H1 (cell line): ENCODE measurements around the gene ATP13A2. TPM values are rescaled to one million over a fixed set of nuclear protein-coding genes. Genes with fewer than 3 reads are reported as not detected.

Source experiments
- CTCF ChIA-PET: fragments of 300-600 bp; sonication (Branson Sonifier 250); formaldehyde crosslinking; loops from one replicate; lab custom pipeline; 2021; ENCODE audit not compliant: partially characterized antibody; lab: Charles Lee
- POLR2A ChIA-PET: fragments of 300-600 bp; sonication (Branson Sonifier 250); formaldehyde crosslinking; loops from one replicate; lab custom pipeline; 2021; ENCODE audit warnings: inconsistent platforms; ENCODE audit not compliant: partially characterized antibody; lab: Charles Lee
- DNase-seq, 2 experiments: peaks; one replicate each; pipeline versions ENCODE4 v3.0.0 to v3.0.0-alpha.2; 2010 to 2022; ENCODE audit warnings: low spot score in 2 of 2, low read depth in 1 of 2, mixed read lengths in 1 of 2
- FAIRE-seq: peaks from 2 replicates; lab custom pipeline; 2011; peaks lifted over from hg19 to GRCh38; lab: Jason Lieb, UNC
- H2AFZ ChIP-seq: 2 replicates; pipeline ENCODE4 v1.8.1; 2012; ENCODE audit warnings: low read length, inconsistent platforms
- H2AK5ac ChIP-seq: 2 replicates; pipeline ENCODE4 v1.6.1; 2013; ENCODE audit warnings: low read depth, low read length
- H2BK120ac ChIP-seq: replicated peaks from 2 replicates; pipeline ENCODE3; 2013; ENCODE audit warnings: low read depth, low read length, inconsistent platforms
- H2BK12ac ChIP-seq: 2 replicates; pipeline ENCODE4 v1.6.1; 2013; ENCODE audit warnings: low read depth, low read length
- H2BK15ac ChIP-seq: 2 replicates; pipeline ENCODE4 v1.6.1; 2013; ENCODE audit warnings: low read length
- H2BK20ac ChIP-seq: 2 replicates; pipeline ENCODE4 v1.6.1; 2013; ENCODE audit warnings: low read length
- H2BK5ac ChIP-seq: 2 replicates; pipeline ENCODE4 v1.6.1; 2013; ENCODE audit warnings: low read depth, low read length
- H3K14ac ChIP-seq: 2 replicates; pipeline ENCODE4 v1.6.1; 2013; ENCODE audit warnings: inconsistent platforms; ENCODE audit not compliant: insufficient read length
- H3K18ac ChIP-seq: 2 replicates; pipeline ENCODE4 v1.6.1; 2013; ENCODE audit warnings: low read length; ENCODE audit errors: extremely low read depth
- H3K23ac ChIP-seq: 2 replicates; pipeline ENCODE4 v1.6.1; 2013; ENCODE audit warnings: inconsistent platforms; ENCODE audit not compliant: insufficient read length
- H3K23me2 ChIP-seq: 2 replicates; pipeline ENCODE4 v1.6.1; 2013; ENCODE audit warnings: low read depth, low read length
- H3K27ac ChIP-seq: 2 replicates; pipeline ENCODE4 v1.6.1; 2011; ENCODE audit warnings: low read depth, low read length, inconsistent platforms
- H3K27me3 ChIP-seq, 4 experiments: replicated peaks in 1 of 4; 1 replicate in 1 of 4; 2 replicates in 3 of 4; pipeline versions ENCODE4 v1.6.1 to v1.8.1; 2011 to 2013; ENCODE audit warnings: low read length in 3 of 4, mild to moderate bottlenecking in 3 of 4, inconsistent platforms in 2 of 4, mixed read lengths in 2 of 4, moderate library complexity in 1 of 4; ENCODE audit not compliant: control insufficient read depth in 3 of 4, insufficient read depth in 3 of 4; ENCODE audit errors: extremely low read depth in 1 of 4
- H3K36me3 ChIP-seq, 4 experiments: 2 replicates each; pipeline versions ENCODE4 v1.6.1 to v1.8.1; 2011 to 2013; ENCODE audit warnings: mild to moderate bottlenecking in 4 of 4, low read length in 3 of 4, moderate library complexity in 2 of 4, control low read depth in 1 of 4, inconsistent platforms in 1 of 4; ENCODE audit not compliant: insufficient read depth in 4 of 4, control insufficient read depth in 2 of 4
- H3K4ac ChIP-seq: replicated peaks from 2 replicates; pipeline ENCODE3; 2013; ENCODE audit warnings: low read length, low read depth, mixed read lengths, inconsistent platforms; ENCODE audit not compliant: insufficient read length
- H3K4me1 ChIP-seq, 4 experiments: replicated peaks in 1 of 4; 1 replicate in 1 of 4; 2 replicates in 3 of 4; pipeline versions ENCODE4 v1.6.1 to v1.8.1; 2011 to 2013; ENCODE audit warnings: low read length in 3 of 4, inconsistent platforms in 2 of 4, mixed read lengths in 1 of 4; ENCODE audit not compliant: insufficient read depth in 4 of 4, control insufficient read depth in 3 of 4
- H3K4me2 ChIP-seq, 2 experiments: 2 replicates each; pipeline versions ENCODE4 v1.6.1 to v1.8.1; 2011 to 2013; ENCODE audit warnings: low read depth in 2 of 2, low read length in 2 of 2, control low read depth in 1 of 2, inconsistent platforms in 1 of 2, mild to moderate bottlenecking in 1 of 2; ENCODE audit not compliant: insufficient read depth in 1 of 2
- H3K4me3 ChIP-seq, 4 experiments: fragments of 200-600, 300-600 bp in 1 of 4; sonication (generic), shearing (Covaris generic), sonication (Bioruptor Twin) in 1 of 4; 2 replicates each; pipeline versions ENCODE4 v1.5.1 to v1.8.1; 2011 to 2016; ENCODE audit warnings: low read length in 4 of 4, low read depth in 3 of 4, control low read depth in 2 of 4, inconsistent platforms in 2 of 4, mild to moderate bottlenecking in 2 of 4, mixed read lengths in 1 of 4, moderate library complexity in 1 of 4; ENCODE audit not compliant: insufficient read depth in 2 of 4; ENCODE audit errors: extremely low read depth in 1 of 4
- H3K56ac ChIP-seq: replicated peaks from 2 replicates; pipeline ENCODE3; 2013; ENCODE audit warnings: low read depth, mild to moderate bottlenecking, mixed read lengths, low read length, inconsistent platforms; ENCODE audit not compliant: insufficient read length
- H3K79me1 ChIP-seq: 2 replicates; pipeline ENCODE4 v1.6.1; 2013; ENCODE audit warnings: low read depth, low read length, control low read depth
- H3K79me2 ChIP-seq, 2 experiments: 2 replicates each; pipeline versions ENCODE4 v1.6.1 to v1.8.1; 2012 to 2013; ENCODE audit warnings: low read length in 2 of 2, mild to moderate bottlenecking in 2 of 2, inconsistent platforms in 1 of 2; ENCODE audit not compliant: insufficient read depth in 2 of 2, control insufficient read depth in 1 of 2
- H3K9ac ChIP-seq, 4 experiments: replicated peaks in 1 of 4; 1 replicate in 1 of 4; 2 replicates in 3 of 4; pipeline versions ENCODE4 v1.6.1 to v1.8.1; 2011 to 2013; ENCODE audit warnings: low read depth in 3 of 4, low read length in 3 of 4, control low read depth in 2 of 4, mild to moderate bottlenecking in 2 of 4, moderate library complexity in 2 of 4, inconsistent platforms in 1 of 4; ENCODE audit errors: extremely low read depth in 1 of 4
- H3K9me3 ChIP-seq, 2 experiments: 2 replicates each; pipeline versions ENCODE4 v1.6.1 to v1.8.1; 2012 to 2013; ENCODE audit warnings: mild to moderate bottlenecking in 2 of 2, moderate library complexity in 2 of 2, control low read depth in 1 of 2, inconsistent platforms in 1 of 2, low read depth in 1 of 2, low read length in 1 of 2, mixed read lengths in 1 of 2; ENCODE audit not compliant: insufficient read depth in 2 of 2
- H4K20me1 ChIP-seq, 2 experiments: replicated peaks in 1 of 2; 2 replicates each; pipeline versions ENCODE3 to v1.8.1; 2011 to 2013; ENCODE audit warnings: inconsistent platforms in 2 of 2, low read length in 2 of 2, mild to moderate bottlenecking in 1 of 2; ENCODE audit not compliant: insufficient read depth in 2 of 2, control insufficient read depth in 1 of 2
- H4K5ac ChIP-seq: 2 replicates; pipeline ENCODE4 v1.6.1; 2013; ENCODE audit warnings: low read length, low read depth, mixed read lengths, inconsistent platforms; ENCODE audit not compliant: insufficient read length
- H4K8ac ChIP-seq: 2 replicates; pipeline ENCODE4 v1.8.0; 2013; ENCODE audit warnings: mild to moderate bottlenecking, moderate library complexity, low read length, inconsistent platforms; ENCODE audit not compliant: insufficient read depth; ENCODE audit errors: extremely low read depth
- H4K91ac ChIP-seq: replicated peaks from 2 replicates; pipeline ENCODE3; 2013; ENCODE audit warnings: low read length, mixed read lengths, inconsistent platforms; ENCODE audit not compliant: insufficient read length
- CHD1 ChIP-seq: IDR thresholded peaks from 2 replicates; pipeline ENCODE4 v1.6.1; 2012; ENCODE audit warnings: low read depth, low read length, improper control_type of control experiment
- KDM5A ChIP-seq: fragments of 200-600 bp; IDR thresholded peaks from 2 replicates; pipeline ENCODE4 v1.7.1; 2012; ENCODE audit warnings: mild to moderate bottlenecking, low read length, inconsistent platforms, mixed read lengths
- POLR2A ChIP-seq, 2 experiments: IDR thresholded peaks; 1 replicate in 1 of 2; 2 replicates in 1 of 2; pipeline ENCODE4 v1.6.1; 2011; ENCODE audit warnings: low read depth in 2 of 2, low read length in 2 of 2, mild to moderate bottlenecking in 2 of 2; ENCODE audit errors: control extremely low read depth in 1 of 2
- RNF2 ChIP-seq: fragments of 200-900, 300-1000 bp; sonication (generic); IDR thresholded peaks from 2 replicates; pipeline ENCODE4 v1.7.1; 2016; ENCODE audit warnings: borderline replicate concordance, low read depth, mild to moderate bottlenecking, antibody characterized with exemption, low read length; ENCODE audit not compliant: poor library complexity, severe bottlenecking; ENCODE audit errors: missing control alignments
- SRF ChIP-seq: IDR thresholded peaks from 2 replicates; pipeline ENCODE4 v1.6.1; 2011; ENCODE audit warnings: mild to moderate bottlenecking, low read depth, low read length, moderate library complexity
- TBP ChIP-seq: IDR thresholded peaks from 2 replicates; pipeline ENCODE4 v1.6.1; 2011; ENCODE audit warnings: low read depth, low read length, improper control_type of control experiment
- WGBS, 2 experiments: shearing (Covaris generic) in 1 of 2; methylation state at CpG; one replicate each; pipeline versions ENCODE4 v1.1.6 to v1.1.7; 2013 to 2015; ENCODE audit warnings: low lambda C conversion rate in 2 of 2, mixed read lengths in 2 of 2, inconsistent platforms in 1 of 2, low coverage in 1 of 2, missing lambda C conversion rate in 1 of 2; ENCODE audit not compliant: insufficient replicate concordance in 2 of 2, insufficient coverage in 1 of 2, insufficient read length in 1 of 2; ENCODE audit errors: extremely low coverage in 1 of 2, missing lambda C conversion rate in 1 of 2; 5-methylcytosine and 5-hydroxymethylcytosine counted together
- polyA plus RNA-seq, 7 experiments: library from polyadenylated mRNA; depleted of rRNA in 3 of 7; stranded (reverse) in 5 of 7; unstranded in 2 of 7; fragments of >200 nt in 5 of 7; fragments of 200-250 nt in 2 of 7; gene quantifications; 1 replicate in 5 of 7; 2 replicates in 1 of 7; 4 replicates in 1 of 7; pipeline versions ENCODE4 v1.2.1 to v1.2.3, GENCODE V29; 2011 to 2013; ENCODE audit warnings: missing spikeins in 2 of 7, mixed read lengths in 2 of 7
- total RNA-seq: library from RNA; stranded (reverse); fragmentation: NEBNext Ultra II Directional; extraction: Animal tissue kit (Norgen Biotek cat#: 25700); gene quantifications from 2 replicates; pipeline ENCODE4 v1.2.1, GENCODE V29; 2021
- TF ChIP-seq, protein P1 (sequence below): IDR thresholded peaks from 2 replicates; pipeline ENCODE4 v1.6.1; 2011; ENCODE audit warnings: low read depth, mild to moderate bottlenecking, low read length; ENCODE audit not compliant: insufficient read depth

Gene ATP13A2
- total and polyA plus RNA-seq, 2 of the 8 experiments (the other 6 are each of a cell fraction or from before 2014, with no cell fraction given) = 82.1 to 83.6 TPM

DNA sequence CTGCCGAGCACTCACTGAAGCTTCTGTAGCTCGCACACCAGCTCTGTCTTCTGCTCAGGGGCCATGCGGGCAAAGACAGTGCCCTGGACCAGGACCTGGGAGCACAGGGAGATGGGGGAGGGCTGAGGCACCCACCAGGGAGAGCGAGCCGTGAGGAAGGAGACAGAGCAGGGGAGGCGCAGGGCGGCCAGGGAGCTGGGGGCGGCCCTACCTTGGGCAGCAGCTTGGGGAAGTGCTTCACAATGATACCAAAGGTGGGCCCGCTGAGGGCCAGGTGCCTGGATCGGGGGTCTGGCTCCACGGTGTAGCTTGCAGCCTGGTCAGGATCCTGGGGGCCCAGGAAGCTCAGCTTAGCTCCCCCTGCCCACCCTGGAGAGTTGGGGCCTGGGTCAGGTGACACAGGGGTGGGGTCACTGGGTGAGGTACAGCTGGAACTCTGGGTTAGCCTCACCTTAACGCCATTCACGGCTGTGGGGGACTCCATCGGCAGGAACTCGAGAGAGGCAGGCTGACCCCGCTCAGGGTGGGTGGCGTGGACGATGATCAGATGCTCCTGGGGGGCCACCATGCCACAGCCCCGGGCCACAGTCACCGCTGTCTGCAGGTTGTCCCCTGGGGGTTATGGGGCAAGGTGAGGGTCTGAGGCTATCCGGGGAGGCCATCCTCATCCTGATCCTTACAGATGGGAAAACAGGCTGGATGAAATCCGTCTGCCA, 21.9 kb downstream of the ATP13A2 start:
- no peak for DNase-seq
- H2BK120ac ChIP-seq = no peak overlapping the region
- 93% methylated on average over 20 of the region's 22 CpGs; no CpG with 5 or more reads in 1 of the 2 experiments for whole genome bisulfite sequencing, 2 experiments
- no peaks in the 10 kb centered on the region for H3K27me3 ChIP-seq
- H3K4me3 ChIP-seq = no peak overlapping the region
- no peak overlapping the region for H3K56ac ChIP-seq
- no peak overlapping the region for H3K9ac ChIP-seq
- peaks cover 0 to 9% (median 4%) of the 10 kb centered on the region in 4 experiments; a peak in 3 of 8 replicates for H3K36me3 ChIP-seq
- H4K5ac ChIP-seq = no peak overlapping the region
- TF ChIP-seq SRF = no peak
- no peak for TF ChIP-seq RNF2
- no peak for TF ChIP-seq KDM5A
- TF ChIP-seq, protein P1, sequence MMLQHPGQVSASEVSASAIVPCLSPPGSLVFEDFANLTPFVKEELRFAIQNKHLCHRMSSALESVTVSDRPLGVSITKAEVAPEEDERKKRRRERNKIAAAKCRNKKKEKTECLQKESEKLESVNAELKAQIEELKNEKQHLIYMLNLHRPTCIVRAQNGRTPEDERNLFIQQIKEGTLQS = no peak
- no peak for TF ChIP-seq CHD1
- no peak for TF ChIP-seq POLR2A (IDR thresholded peaks at IDR 0.05; ENCODE audit: control extremely low read depth in 1 of 2, low read depth in 2 of 2, low read length in 2 of 2)
- no peak for TF ChIP-seq TBP
- TF ChIP-seq, all 59 proteins: peak for 0
- Histone ChIP-seq H2BK20ac (no peak overlapping the region), H2BK5ac (no peak overlapping the region), H3K23ac (no peak overlapping the region), H3K23me2 (no peaks in the 10 kb centered on the region), H3K79me2 (no peaks in the 10 kb centered on the region), H2AK5ac (no peak overlapping the region), H4K8ac (peak overlapping the region; percentile 51; the same call in 1 of the 2 replicates), H3K79me1 (no peaks in the 10 kb centered on the region), H3K4ac (no peak overlapping the region), H2AFZ (no peak overlapping the region), H3K9me3 (no peaks in the 10 kb centered on the region), H3K4me2 (no peak overlapping the region), H2BK12ac (no peak overlapping the region), H3K14ac (no peak overlapping the region), H2BK15ac (no peak overlapping the region), H4K91ac (no peak overlapping the region), H3K18ac (no peak overlapping the region), H4K20me1 (peaks cover 0 to 2% of the 10 kb centered on the region in 2 experiments), H3K27ac (no peak overlapping the region), H3K4me1 (peaks cover 0 to 3% (median 0%) of the 10 kb centered on the region in 4 experiments; a peak in 2 of 7 replicates)
- ChIA-PET CTCF (interaction anchor here (0.8 to 14.2 kb wide), 11 partner anchors 13 to 429 kb away, joined by 3 to 267 read pairs (median 3); no protein-coding TSS in a partner anchor), POLR2A (interaction anchor here (1.4 to 2.7 kb wide), 6 partner anchors 9 to 50 kb away, joined by 4 to 16 read pairs (median 8); partner anchors contain the start of gene MFAP2)
- no peak for FAIRE-seq
